HCT116 (cell line): ENCODE data around the gene SLC26A2.

Experiments
- CBX3 ChIP-seq: IDR thresholded peaks from 2 replicates; pipeline ENCODE4 v1.6.1; 2012; ENCODE audit warnings: low read depth
- CTCF ChIP-seq, 3 experiments: fragments of 200-600 bp in 1 of 3; sonication (generic) in 1 of 3; IDR thresholded peaks in 2 of 3; conservative IDR thresholded peaks in 1 of 3; 2 replicates each; pipeline ENCODE4 v1.5.1; 2012 to 2017; ENCODE audit warnings: low read depth in 2 of 3, low read length in 2 of 3, antibody characterized with exemption in 1 of 3, borderline replicate concordance in 1 of 3, control low read depth in 1 of 3, mild to moderate bottlenecking in 1 of 3, mixed read lengths in 1 of 3, mixed run types in 1 of 3, moderate library complexity in 1 of 3; ENCODE audit not compliant: insufficient read depth in 1 of 3
- EZH2phosphoT487 ChIP-seq: fragments of 200-600 bp; IDR thresholded peaks from 2 replicates; pipeline ENCODE4 v1.6.1; 2018; ENCODE audit warnings: antibody characterized with exemption, borderline replicate concordance
- JUND ChIP-seq: IDR thresholded peaks from 2 replicates; pipeline ENCODE4 v1.6.1; 2012
- POLR2A ChIP-seq: IDR thresholded peaks from 2 replicates; pipeline ENCODE4 v1.7.0; 2011; ENCODE audit warnings: borderline replicate concordance; ENCODE audit not compliant: insufficient read depth, insufficient read length; ENCODE audit errors: extremely low read depth
- POLR2AphosphoS5 ChIP-seq: IDR thresholded peaks from 2 replicates; pipeline ENCODE4 v1.6.1; 2011; ENCODE audit warnings: mild to moderate bottlenecking, low read depth, low read length, moderate library complexity
- TCF7L2 ChIP-seq: IDR thresholded peaks from 2 replicates; pipeline ENCODE4 v1.7.0; 2011; ENCODE audit warnings: borderline replicate concordance, inconsistent platforms; ENCODE audit not compliant: insufficient read depth, insufficient read length; ENCODE audit errors: extremely low read depth
- ZBTB33 ChIP-seq: IDR thresholded peaks from 2 replicates; pipeline ENCODE4 v1.6.1; 2011; ENCODE audit warnings: mild to moderate bottlenecking, low read length, moderate library complexity; ENCODE audit not compliant: insufficient replicate concordance; ENCODE audit errors: extremely low read depth

GRCh38 chr5:149953436-149954121 lies 7.0 kb upstream of the SLC26A2 start:
- TF ChIP-seq CTCF (IDR thresholded peaks at IDR 0.05 in 2 of 3, conservative IDR thresholded peaks at IDR 0.05 in 1 of 3; ENCODE audit: borderline replicate concordance in 1 of 3, insufficient read depth in 1 of 3, low read depth in 2 of 3, low read length in 2 of 3), result no peak
- no peak for TF ChIP-seq POLR2A
- TF ChIP-seq POLR2AphosphoS5, result no peak
- TF ChIP-seq EZH2phosphoT487, result no peak
- TF ChIP-seq TCF7L2, result no peak
- TF ChIP-seq JUND, result no peak
- no peak for TF ChIP-seq CBX3
- TF ChIP-seq ZBTB33, result no peak
